A673 (cell line): ENCODE measurements around the gene DDI1.

Experiments used
- CTCF ChIP-seq: fragments of 300-800, 200-600 bp; sonication (generic); conservative IDR thresholded peaks from 2 replicates; pipeline ENCODE4 v1.5.1; 2017; ENCODE audit warnings: low read depth, mild to moderate bottlenecking, antibody characterized with exemption, low read length, moderate library complexity, mixed read lengths
- EZH2 ChIP-seq: fragments of 200-600 bp; sonication (generic); IDR thresholded peaks from 2 replicates; pipeline ENCODE4 v1.6.1; 2017; ENCODE audit warnings: borderline replicate concordance, low read depth, mild to moderate bottlenecking, mixed read lengths, antibody characterized with exemption, low read length; ENCODE audit not compliant: poor library complexity, severe bottlenecking

- TF ChIP-seq CTCF (no peak), EZH2 (no peak)
These were observed 35.6 kb upstream of the DDI1 start for GRCh38 chr11:104000798-104001197.
